ENCODE results near the gene ASTN2.

ASTN2 gene

DNA sequence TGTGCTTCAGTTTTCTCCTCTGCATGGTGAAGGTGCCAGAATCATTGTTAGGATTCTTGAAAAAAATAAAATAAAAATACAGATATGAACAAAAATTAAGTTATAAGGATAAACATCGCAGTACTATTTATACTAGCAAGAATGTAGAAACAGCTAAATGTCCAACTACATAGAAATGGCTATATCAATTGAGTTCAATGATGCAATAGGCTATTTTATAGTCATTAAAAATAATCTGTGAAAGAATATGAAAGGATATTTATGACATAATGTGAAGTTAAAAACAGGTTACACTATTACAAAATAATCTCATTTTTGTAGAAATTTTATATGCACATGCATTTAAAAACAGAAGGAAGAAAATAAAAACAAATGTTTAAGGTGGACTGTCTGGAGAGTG is 926.5 kb downstream of the ASTN2 start:
- DNase-seq: no peak

DNA sequence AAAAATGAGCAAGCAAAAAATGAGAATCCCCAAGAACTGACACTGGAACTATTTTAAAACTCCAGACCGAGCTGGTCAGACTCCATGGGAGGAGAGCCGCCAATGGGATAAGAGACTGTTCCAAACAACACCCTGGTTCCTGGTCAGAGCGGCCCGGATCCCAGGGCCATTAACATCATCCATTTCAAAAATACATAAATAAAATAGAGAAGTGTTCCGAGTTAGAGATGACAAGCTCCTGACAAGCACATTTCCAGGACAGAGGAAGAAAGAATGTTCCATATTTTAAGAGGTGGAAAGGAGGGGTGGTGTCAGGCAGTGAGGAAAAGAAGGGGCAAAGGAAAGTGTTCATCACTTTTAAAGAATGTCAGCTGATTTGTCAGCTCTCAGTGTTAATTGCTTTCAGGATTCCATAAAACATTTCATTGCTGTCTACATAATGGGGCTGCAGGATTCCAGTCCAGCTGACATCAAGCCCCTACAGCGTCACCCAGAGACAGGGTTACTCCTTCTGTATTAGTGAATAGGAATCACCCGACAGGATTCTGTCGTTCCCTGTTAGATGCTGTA is 930.3 kb downstream of the ASTN2 start:
- no peak for DNase-seq

DNA sequence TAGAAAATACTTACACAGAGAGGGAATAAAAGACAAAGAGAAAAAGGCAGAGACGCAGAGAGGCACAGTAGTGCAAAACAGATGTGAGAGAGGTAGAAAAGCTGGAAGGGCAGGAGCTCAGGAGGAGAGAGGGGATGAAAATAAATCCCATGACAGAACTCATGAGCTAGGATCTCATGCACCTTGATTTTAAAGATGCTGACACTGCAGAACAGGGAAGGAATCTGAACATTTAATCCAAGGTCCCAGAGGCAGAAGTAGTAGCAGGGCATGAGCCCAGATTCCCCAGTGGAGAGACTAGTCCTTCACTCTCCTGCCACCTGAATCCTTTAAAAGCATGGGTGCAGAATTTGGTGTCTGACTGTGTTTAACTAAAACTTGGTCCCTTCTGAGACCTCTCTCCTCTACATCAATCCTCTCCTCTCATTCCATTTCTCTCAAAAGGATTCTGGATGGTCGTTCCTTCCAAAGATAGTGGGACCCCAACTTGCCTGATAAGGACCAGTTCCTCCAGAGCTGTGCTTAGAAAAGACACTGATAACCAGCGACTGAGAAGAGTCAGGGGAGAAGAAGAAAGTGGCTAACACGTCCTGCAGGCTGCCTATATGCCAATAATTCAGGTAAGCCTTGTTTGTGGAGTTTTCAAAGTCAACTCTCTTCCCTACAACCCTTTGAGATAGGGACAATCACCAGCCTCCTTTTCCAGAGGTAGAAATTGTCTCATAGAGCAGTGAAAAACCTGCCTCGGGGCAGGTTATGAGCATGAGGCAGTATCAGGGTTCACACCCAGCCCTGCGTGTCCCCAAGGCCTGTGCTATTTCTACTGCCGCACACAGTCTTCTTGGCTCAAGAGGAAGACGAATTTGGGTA is 931.0 kb downstream of the ASTN2 start:
- no peak for DNase-seq

DNA sequence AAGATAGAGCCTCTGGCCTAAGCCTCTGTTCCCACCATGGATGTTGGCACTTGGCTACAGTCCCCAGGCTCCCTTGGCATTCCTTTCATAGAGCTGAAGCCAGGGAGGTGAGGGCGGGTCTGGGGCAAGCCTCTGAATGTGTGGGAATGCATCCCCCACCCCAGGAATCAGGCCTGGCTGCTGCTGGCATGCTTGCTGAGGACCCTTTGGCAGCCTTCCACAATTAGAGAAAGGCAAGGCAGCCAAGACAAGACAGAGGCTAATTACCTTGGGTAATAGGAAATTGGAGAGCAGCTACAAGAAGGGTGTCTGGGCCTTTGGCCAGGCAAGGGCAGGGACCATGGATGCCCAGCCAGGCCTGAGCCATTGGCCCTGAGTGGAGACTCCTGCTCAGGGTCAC is 932.1 kb downstream of the ASTN2 start:
- no peak for DNase-seq

DNA sequence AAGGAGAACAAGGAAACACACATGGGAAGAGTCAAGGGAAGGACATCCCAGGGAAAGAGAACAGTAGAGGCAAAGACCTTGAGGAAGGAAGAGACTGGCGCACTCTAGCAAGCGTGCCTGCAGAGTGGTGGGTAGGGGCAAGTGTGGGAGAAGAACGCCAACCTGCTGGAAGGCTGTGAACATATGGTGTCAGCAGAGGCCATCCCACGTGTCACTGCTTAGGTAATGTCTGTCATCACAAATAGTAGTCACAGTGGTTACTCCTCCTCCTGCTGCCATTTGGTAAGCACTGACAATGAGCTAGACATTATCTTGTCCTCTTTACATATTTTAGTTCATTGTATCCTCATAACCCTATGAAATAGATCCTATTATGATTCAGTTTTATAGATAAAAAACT is 934.2 kb downstream of the ASTN2 start:
- DNase-seq: no peak

DNA sequence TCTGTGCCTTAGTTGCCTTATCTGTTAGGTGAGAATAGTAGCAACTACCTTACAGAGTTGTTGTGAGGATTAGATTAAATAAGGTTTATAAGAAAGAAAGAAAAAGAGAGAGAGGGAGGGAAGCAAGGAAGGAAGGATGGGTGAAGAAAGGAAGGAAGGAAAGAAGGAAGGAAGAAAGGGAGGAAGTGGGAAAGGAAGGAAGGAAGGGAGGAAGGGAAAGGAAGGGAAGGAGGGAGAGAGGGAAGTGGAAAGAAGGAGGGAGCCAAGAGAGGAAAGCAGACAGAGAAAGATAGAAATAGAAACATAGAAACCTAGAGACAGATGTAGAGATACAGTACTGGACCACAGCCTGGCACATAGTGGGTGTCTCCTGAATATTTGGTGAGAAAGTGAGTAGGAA is 934.9 kb downstream of the ASTN2 start:
- no peak for DNase-seq

DNA sequence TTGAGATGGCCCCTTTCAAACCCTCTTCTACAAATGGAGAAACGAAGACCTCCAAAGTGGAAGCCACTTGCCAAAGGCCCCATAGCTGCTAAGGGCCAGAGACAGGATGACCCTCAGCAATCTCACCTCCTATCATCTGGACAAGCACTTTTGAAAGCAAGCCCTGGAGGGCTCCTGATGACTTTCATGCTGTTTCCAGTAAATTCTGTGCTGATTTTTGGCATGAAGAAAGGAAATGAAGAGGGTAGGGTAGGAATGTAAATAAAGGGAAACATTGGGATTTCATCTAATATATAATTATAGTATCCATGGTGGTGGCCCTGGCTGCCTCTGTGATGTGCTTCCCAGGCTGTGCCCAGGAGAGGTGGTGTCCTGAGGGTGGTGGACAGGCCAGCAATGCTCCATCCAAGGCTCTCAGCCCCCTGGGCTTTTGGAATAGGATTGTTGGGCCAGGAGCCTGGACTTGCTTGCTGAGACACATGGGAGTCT is 935.8 kb downstream of the ASTN2 start:
- no peak for DNase-seq

DNA sequence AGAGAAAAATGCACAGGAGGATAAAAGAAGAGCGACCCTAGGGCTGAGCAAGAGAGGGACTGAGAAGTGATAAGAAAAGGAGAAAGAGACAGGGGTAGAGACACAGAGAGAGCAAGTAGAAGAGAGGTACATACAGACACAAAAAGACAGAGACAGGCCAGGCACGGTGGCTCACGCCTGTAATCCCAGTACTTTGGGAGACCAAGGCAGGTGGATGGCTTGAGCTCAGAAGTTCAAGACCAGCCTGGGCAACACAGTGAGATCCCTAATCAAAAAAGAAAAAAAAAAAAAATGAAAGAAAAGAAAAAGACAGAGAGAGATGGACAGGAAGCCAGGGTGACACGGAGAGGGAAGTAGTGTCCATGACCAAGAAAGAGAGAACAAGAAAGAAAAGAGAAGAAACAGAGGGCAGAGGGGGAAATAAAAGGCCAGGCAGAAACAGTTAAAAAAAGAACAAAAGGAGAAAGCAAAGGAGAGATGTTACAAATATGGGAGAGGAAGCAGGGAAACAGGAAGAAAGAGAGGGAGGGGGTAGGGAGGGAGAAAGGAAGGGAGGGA is 937.2 kb downstream of the ASTN2 start:
- DNase-seq: no peak

DNA sequence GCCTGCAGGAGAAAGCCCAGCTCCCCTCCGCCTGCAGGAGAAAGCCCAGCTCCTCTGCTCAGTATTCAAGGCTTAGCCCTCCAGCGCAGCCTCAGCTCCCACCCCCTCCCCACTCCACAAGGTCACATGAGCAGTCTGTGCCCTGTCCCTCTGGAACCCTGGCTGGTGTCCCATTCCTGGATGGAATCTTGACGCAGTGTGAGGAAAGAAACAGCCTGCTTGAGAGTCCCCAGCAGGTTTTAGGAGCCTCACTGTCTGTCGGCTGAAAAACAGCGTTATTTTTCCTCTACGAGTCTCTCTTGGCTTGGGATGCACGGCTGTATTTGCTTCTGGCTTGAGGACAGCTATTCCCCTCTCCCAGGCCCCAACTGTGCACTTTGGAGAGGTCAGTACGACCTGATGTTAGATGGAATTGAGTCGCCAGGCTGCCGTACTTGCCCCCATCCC is 937.9 kb downstream of the ASTN2 start:
- no peak for DNase-seq

DNA sequence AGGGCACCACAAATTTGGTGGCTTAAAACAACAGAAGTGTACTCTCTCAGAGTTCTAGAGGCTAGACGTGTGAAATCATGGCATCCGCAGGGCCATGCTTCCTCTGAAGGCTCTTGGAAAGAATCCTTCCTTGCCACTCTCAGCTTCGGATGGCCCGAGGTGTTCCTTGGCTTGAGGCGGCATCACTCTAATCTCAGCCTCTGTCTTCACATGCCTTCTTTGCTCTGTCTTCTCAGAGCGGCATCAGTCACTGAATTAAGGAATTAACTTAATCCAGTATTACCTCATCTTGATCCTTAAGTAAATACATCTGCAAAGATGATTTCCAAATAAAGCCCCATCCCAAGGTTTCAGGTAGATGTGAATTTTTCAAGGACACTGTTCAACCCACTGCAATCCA is 938.9 kb downstream of the ASTN2 start:
- DNase-seq: no peak

DNA sequence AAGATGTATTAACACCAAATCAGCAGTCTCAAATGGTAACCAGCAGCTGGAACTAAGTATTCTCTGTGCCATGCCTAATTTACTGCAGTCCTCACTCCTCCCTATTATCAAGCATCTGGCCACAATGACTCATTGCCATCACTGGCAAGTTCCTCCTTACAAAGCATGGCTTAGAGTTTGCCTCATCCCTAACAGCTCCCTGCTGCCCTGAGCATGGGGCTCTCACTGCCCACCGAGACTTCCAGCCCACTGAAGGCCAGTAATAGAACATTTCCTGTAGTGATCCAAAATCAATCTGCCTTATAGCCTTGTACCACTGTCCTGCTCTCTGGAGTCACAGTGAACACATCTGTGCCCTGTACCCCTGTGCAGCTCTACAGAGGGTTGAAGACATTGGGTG is 939.7 kb downstream of the ASTN2 start:
- DNase-seq: no peak

DNA sequence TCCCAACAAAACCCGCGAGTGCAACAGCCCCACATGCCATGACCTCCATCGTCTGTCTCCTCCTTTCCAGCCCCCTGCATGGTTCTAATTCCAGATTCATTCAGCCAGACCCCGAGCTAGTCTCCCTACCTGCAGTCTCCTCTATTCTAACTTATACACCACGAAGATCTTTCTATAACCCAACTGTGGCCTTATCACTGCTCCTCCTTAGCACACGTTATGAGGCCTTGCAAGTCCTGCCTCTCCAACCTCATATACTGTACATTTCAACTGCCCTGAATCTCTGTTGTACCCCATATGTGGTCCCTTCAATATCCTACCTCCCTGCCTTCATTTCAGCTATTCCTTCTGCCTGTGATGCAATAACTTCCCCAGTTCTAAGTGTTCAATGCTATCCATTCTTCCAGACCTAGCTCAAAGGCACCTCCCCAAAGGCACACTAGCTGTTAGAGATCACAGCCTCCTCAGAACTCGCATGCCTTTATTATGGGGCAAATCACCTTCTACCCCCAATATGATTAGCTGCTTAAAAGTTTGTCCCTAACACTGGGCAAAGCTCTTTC is 942.8 kb downstream of the ASTN2 start:
- DNase-seq: no peak

DNA sequence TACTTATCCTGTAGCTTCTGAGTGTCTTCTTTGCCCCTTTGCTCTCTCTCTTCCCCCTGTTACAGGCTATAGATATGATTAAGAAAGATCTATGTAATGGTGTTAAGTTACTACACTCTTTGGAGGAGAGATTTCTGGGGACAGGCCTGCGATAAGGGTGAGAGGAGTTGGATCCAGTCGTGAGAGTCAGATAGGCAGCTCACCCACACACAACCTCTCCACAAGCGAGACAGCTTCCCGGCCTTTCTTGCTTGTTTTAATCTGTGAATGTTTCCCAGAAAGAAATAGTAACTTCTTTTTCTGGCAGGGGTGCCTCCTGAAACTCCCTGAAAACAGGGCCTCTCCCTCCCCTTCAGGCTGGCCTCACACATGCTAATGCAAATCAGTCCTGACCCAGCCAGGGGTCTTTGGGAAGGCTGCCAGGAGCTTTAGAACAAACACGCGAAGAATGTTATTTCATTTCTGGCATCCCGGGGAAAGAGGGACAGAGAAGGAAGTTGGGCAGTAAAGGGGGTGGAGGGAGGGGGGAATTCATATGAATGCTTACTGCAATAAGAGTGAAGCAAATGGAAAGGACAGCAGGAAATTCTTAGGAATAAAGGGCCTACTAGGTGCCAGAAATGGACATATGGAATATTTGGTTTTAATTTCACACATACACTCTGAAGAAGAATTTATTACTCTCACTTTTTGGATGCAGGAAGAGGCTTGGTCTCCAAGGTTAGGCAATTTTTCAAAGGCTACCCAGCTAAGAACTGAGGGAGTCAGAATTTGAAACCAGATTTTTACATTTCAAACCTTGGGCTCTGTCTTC is 943.6 kb downstream of the ASTN2 start:
- DNase-seq: no peak

DNA sequence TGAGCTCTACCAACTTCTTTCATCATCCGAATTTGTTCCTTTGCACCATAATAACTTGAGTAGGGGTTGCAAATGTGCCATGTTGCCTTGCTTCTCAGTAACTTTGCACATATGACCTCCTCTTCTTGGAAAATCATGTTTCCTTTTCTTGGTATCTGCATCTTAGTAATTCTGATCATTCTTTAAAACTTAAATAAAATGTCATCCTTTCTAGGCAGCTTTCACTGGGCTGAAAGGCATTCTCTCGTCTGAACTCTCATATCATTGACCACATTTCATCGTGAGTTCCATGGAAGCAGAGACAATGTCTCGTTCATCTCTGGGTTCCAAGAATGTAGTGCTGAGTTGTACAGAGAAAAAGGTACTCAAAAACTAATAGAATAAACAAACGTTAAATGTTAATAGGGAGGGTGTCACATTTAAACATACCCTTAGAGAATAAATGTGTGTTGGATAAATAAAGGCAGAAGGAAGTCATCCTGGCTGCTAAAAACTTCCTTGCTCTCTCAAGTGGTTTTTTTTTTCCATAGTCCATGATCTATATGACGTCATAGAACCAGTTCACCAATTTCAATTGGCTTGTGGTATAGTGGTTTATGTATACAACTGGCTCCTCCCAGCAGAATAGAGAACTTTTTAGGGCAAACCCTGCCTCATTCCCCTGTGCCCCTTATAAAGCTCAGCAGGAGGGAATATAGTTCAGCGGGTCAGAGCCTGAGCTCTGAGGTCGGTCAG is 945.9 kb downstream of the ASTN2 start:
- DNase-seq: no peak

DNA sequence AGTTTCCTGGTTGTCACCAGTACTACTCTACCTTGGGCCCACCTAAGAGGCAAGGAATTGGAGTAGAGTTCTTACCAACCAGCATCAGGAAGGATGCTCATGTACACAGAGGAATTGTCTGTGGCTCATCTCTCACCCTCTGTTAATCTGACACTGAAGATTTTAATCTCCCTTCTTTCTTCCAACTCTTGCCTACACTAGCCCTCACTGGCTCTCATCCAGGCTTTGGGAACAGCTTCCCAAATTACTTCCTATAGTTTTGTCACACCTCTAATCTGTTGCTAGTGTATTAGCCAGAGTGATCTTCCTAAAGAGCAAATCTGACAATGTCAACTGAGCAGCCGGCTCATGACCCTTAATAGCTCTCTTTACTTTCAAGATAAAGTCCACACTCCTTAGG is 946.5 kb downstream of the ASTN2 start:
- no peak for DNase-seq

DNA sequence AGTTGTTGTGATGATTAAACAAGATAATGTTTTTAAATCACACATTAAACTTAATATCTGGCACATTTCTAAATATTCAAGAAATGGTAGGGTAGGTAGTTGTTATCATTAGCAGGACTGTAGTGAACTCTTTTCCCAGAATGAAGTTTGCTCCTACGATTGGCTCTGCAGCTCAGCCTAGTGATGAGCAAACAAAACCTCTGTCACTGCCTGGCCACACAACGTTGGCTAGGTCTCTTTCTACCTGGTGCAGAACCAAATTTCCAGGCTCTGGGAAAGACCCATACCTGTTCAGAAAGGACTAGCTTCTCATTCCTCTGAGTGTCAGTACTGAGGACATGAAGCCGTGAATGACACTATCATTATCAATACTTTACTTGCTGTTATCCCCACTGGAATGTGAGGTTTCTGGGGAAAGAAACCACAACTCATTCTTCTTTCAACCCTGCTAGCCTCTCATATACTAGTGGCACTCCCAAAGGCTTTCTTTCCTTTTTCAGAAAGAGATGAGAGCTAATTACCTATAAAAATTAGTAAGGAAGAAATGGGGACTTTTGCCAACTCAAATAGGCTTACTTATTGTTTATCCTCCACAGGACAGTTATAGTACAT is 947.0 kb downstream of the ASTN2 start:
- DNase-seq: no peak

DNA sequence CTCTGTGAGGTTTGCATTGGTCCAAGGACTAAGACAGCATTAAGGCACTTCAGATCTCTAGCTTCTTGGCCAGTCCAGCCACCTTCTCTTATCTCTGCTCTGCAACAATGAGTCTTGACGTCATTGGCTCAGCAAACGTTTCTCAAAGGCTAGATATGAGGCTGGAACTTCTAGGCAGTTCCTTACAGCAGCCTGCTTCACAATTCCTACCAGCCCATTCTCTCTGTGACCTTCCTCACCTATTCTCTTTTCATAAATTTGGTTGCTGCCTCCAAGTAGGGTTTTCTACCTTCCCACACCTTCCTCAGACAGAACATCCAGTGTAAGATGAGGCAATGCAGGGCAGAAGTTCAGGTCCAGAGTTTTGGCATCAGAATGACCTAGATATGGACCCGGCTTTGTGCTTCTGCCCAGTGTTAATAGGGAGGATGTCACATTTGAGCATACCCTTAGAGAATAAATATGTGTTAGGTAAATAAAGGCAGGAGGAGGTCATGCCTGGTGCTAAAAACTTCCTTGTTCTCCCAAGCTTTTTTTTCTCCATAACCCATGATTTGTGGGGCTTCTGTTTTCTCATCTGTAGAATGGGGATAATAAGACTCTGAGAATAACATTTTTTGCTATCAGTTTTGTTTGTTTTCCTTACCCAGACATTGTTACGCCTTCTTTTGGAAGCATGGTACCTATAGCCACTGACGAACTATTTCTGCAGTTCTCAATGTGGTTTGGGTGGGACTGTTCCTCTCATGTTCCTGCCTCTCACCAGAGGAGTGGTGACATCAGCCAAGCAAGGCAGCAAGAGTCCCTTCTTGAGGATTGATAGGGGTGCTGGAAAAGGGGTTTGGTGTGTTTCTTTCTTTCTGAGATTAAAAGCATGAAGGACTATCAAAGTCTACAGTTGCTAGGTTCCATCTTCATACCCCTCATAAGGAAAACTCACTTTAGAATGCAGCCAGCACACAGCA is 948.3 kb downstream of the ASTN2 start:
- DNase-seq: no peak

DNA sequence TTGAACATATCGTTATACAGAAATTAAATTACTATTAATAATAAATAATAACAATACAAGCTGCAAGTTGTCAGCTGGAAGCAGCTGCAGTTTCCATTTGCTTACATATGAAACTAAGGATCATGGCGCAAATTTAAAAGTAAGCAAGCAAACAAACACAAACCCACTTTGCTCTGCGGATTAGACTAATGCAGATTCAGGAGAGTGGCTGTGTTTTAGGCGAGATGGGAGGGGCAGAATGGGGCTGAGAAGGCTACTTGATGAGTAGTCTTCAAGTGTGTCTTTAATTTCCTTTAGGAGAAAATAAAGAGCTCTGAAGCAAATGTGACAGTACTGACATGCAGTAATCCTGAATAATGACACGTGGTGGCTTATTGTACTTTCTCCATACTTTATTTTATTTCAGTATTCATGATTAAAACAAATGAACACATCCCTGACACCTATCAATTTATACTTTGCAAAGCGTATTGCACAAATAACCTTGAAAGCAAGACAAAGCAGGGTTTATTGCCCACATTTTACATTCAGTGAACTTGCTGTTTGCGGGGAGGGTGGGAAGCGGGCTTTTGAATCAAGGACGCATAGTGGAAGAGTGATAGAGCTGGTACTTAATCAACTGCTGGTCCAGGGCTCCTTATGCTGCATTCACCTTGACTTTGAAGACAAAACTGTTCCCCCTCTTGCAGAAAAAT is 949.1 kb downstream of the ASTN2 start:
- no peak for DNase-seq

DNA sequence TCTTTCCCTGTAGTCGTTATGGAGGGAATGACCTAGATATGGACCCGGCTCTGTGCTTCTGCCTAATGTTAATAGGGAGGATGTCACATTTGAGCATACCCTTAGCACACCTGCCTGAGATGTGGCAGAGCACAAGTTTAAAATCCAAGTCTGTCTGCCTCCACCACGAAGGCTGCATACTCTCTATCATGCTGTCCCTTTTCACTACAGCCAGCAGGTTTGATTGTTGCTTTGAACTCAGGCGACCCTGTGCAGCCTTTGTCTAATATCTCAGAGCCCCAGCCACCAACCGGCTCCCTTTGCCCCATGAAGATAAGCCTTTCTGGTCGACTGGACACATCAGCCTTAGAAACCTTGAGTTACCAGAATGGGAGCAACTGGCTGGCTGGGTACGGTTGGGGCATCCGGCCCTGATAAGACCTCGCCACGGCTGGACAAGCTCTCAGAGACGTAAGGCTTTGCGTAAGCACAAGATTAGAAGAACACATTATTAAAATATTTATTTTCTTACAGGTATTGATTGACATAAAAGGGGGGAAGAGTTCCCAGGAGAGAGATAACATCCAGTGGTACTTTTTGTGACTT is 949.8 kb downstream of the ASTN2 start:
- DNase-seq: no peak

DNA sequence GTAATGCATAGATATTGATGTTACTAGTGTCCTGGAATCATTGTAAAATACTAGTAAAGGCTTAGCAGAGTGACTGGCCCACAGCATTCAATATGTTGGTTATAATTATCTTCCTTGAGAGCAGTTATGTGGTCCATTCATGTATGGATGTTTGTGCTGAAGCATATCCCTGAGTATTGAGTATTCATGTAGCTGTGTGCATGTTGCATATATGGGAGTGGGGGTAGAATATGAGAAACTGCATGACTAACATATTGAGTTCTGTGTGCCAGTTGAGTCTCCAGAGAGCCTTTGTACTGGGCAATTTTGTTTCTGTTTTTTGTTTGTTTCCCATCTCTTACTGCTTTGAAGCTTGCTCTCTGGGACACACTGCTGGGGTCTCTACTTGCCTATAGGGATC is 950.4 kb downstream of the ASTN2 start:
- no peak for DNase-seq
